ENCODE measurements around the gene TNIP1.

GRCh38 chr5:151029179-151030055, 51.4 kb downstream of the TNIP1 start:
- TF ChIP-seq CTCF (IDR thresholded peaks at IDR 0.05) = no peak
- peak in 1 of 3 donors; percentile 20 for TF ChIP-seq POLR2AphosphoS5 (IDR thresholded peaks at IDR 0.05)
- TF ChIP-seq POLR2A (IDR thresholded peaks at IDR 0.05) = no peak
- TF ChIP-seq EP300 (IDR thresholded peaks at IDR 0.05; ENCODE audit: low read depth) = no peak

Data from transverse colon (tissue), 4 donors.